WERI-Rb-1 (cell line): ENCODE data around the gene GLRX5.
"Not testable (repeated sequence)": the region's sequence is repeated elsewhere in the genome, so short reads cannot be mapped to it uniquely, and the experiment has no call there.

Source experiments
- DNase-seq: peaks from one replicate; pipeline ENCODE4 v3.0.0-alpha.2; 2020
- H3K27ac ChIP-seq: fragments of 250-450 bp; sonication (Bioruptor Pico); 2 replicates; pipeline ENCODE4 v1.5.1; 2020; ENCODE audit warnings: mild to moderate bottlenecking, moderate library complexity
- H3K27me3 ChIP-seq: fragments of 250-450 bp; sonication (Bioruptor Pico); 2 replicates; pipeline ENCODE4 v1.5.1; 2021; ENCODE audit warnings: mild to moderate bottlenecking, low read depth, moderate library complexity; ENCODE audit not compliant: insufficient read depth, severe bottlenecking
- H3K36me3 ChIP-seq: fragments of 250-450 bp; sonication (Bioruptor Pico); 2 replicates; pipeline ENCODE4 v1.5.1; 2020; ENCODE audit warnings: mild to moderate bottlenecking, moderate library complexity
- H3K4me3 ChIP-seq: 2 replicates; pipeline ENCODE4 v1.5.1; 2011; ENCODE audit warnings: low read depth, mild to moderate bottlenecking, control low read depth, low read length
- H3K9me3 ChIP-seq: fragments of 250-450 bp; sonication (Bioruptor Pico); 2 replicates; pipeline ENCODE4 v1.5.1; 2021; ENCODE audit warnings: mild to moderate bottlenecking, moderate library complexity; ENCODE audit not compliant: severe bottlenecking
- CTCF ChIP-seq: IDR thresholded peaks from 2 replicates; pipeline ENCODE4 v1.5.1; 2011; ENCODE audit warnings: low read depth, mild to moderate bottlenecking, control low read depth, inconsistent platforms, low read length

GLRX5 gene

DNA sequence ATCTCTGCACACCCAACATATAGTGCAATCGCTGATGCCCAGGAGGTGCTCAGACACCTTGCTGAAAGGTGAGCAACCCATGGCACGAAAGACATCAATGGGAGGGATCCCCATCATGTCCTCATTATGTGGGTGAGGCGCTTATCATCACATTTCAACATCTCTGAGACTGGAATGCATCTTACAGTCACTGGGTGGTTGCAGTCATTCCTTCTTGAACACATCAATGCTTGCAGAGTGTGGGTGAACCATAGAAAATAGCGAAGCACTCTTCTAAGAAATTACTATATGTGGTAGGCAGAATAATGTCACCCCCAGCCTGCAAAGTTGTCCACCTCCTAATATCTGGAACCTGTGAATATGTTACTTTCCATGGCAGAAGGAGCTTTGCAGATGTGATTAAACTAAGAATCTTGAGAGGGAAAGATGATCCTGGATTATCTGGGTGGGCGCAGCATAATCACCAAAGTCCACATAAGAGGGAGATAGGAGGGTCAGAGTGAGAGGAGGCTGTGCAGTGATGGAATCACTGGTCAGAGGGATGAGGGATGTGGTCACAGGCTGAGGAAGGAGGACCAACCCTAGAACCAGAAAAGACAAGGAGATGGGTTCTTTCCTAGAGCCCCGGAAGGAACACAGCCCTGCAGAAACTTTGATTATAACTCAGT is 51.2 kb downstream of the GLRX5 start:
- Histone ChIP-seq H3K27me3 (no peaks in the 10 kb centered on the region), H3K36me3 (no peaks in the 10 kb centered on the region), H3K27ac (no peak overlapping the region), H3K9me3 (peaks cover 19% of the 10 kb centered on the region), H3K4me3 (no peak overlapping the region)
- peak; percentile 65 for DNase-seq
- TF ChIP-seq CTCF, result no peak

DNA sequence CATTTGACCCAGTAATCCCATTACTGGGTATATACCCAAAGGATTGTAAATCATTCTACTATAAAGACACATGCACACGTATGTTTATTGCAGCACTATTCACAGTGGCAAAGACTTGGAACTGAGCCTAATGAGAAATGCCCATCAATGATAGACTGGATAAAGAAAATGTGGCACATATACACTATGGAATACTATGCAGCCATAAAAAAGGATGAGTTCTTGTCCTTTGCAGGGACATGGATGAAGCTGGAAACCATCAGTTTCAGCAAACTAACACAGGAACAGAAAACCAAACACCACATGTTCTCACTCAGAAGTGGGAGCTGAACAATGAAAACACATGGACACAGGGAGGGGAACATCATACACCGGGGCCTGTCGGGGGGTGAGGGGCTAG is 56.3 kb downstream of the GLRX5 start:
- not testable (repeated sequence) for DNase-seq, H3K9me3 ChIP-seq, H3K36me3 ChIP-seq, H3K27me3 ChIP-seq, H3K4me3 ChIP-seq, H3K27ac ChIP-seq
